Osteoblast (primary cell): ENCODE measurements around the gene ATXN7. TPM values are rescaled to one million over a fixed set of nuclear protein-coding genes. Genes with fewer than 3 reads are reported as not detected.

Experiments used
- DNase-seq: peaks from one replicate; pipeline ENCODE4 v3.0.0; 2011; ENCODE audit warnings: low spot score, mixed read lengths; ENCODE audit not compliant: insufficient read length; ENCODE audit errors: missing footprints
- H2AFZ ChIP-seq: 2 replicates; pipeline ENCODE4 v1.6.0; 2011; ENCODE audit warnings: mild to moderate bottlenecking, low read length
- H3K27ac ChIP-seq: 2 replicates; pipeline ENCODE4 v1.5.1; 2011; ENCODE audit warnings: mild to moderate bottlenecking, low read depth, low read length, moderate library complexity
- H3K27me3 ChIP-seq: 2 replicates; pipeline ENCODE4 v1.6.0; 2012; ENCODE audit warnings: mild to moderate bottlenecking, control low read depth, inconsistent platforms, low read length, moderate library complexity; ENCODE audit not compliant: insufficient read depth
- H3K36me3 ChIP-seq: 2 replicates; pipeline ENCODE4 v1.5.1; 2011; ENCODE audit warnings: mild to moderate bottlenecking, low read length, control low read depth, moderate library complexity; ENCODE audit not compliant: insufficient read depth
- H3K4me1 ChIP-seq: 2 replicates; pipeline ENCODE4 v1.5.1; 2011; ENCODE audit warnings: mild to moderate bottlenecking, low read length, control low read depth, moderate library complexity; ENCODE audit not compliant: insufficient read depth
- H3K4me2 ChIP-seq: 2 replicates; pipeline ENCODE4 v1.6.0; 2011; ENCODE audit warnings: mild to moderate bottlenecking, low read length; ENCODE audit not compliant: insufficient read depth
- H3K4me3 ChIP-seq: fragments of 200-600 bp; sonication (generic); 3 replicates; pipeline ENCODE4 v1.5.1; 2012; ENCODE audit warnings: mild to moderate bottlenecking, low read length, inconsistent platforms; ENCODE audit not compliant: insufficient read depth
- H3K79me2 ChIP-seq: 2 replicates; pipeline ENCODE4 v1.6.0; 2012; ENCODE audit warnings: mild to moderate bottlenecking, low read length, control low read depth, inconsistent platforms; ENCODE audit not compliant: insufficient read depth
- H3K9me3 ChIP-seq: 2 replicates; pipeline ENCODE4 v1.5.1; 2011; ENCODE audit warnings: low read depth, low read length, control low read depth
- H4K20me1 ChIP-seq: 2 replicates; pipeline ENCODE4 v1.6.0; 2012; ENCODE audit warnings: mild to moderate bottlenecking, low read length, control low read depth; ENCODE audit not compliant: insufficient read depth
- total RNA-seq: library from RNA; depleted of rRNA; stranded (reverse); fragments of >200 nt; gene quantifications from 2 replicates; pipeline ENCODE4 v1.2.3, GENCODE V29; 2012
- TF ChIP-seq, protein P1 (sequence below): IDR thresholded peaks from 2 replicates; pipeline ENCODE4 v1.5.1; 2011; ENCODE audit warnings: mild to moderate bottlenecking, low read depth, low read length, moderate library complexity; ENCODE audit errors: extremely low read depth

The ATXN7 gene
- total RNA-seq, 1 donor = 17.0 TPM

DNA sequence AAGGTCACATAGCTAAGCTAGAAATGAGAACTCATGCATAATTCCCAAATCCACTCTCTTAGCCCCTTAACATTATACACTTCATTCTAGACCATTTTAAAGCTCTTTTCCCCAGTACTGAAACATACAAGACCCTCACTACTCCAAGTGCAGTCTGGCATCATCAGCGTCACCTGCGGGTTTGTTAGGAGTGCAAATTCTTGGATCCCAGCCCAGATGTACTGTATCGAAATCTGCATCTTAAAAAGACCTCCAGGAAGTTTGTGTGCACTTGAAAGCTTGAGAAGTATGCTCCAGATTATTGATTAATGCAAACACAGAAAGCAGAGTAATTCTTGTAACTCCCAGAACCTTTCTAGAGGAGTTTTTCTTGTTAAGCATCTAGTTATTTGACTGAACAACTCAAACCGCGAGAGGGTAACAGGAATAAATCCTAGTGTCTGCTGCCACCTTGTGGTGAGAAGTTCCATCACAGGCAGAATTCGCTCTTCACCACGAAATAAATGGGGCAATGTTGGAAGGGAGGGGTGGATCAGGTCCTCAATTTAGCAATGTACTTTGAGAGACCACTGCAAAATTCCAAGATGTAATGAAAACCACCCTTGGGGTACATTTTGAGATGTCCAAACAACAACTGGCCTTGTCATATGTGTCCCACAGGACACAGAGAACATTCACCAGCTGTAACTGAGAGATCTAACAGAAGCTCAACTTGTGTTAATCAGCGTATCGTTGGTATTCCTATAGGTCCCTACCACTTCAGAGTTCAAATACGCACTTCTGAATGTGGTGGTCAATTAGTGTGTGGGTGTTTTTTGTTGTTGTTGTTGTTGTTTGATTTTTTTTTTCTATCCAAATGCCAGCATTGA, 45.2 kb upstream of the ATXN7 start:
- H3K9me3 ChIP-seq = no peaks in the 10 kb centered on the region
- H3K4me3 ChIP-seq = no peak overlapping the region
- no peaks in the 10 kb centered on the region for H3K27me3 ChIP-seq
- no peaks in the 10 kb centered on the region for H3K4me1 ChIP-seq
- peak; percentile 68 for DNase-seq
- H3K27ac ChIP-seq = no peak overlapping the region
- no peaks in the 10 kb centered on the region for H3K36me3 ChIP-seq
- peak overlapping the region; percentile 20 for H3K4me2 ChIP-seq
- H3K79me2 ChIP-seq = no peaks in the 10 kb centered on the region
- no peak overlapping the region for H2AFZ ChIP-seq
- TF ChIP-seq, protein P1, sequence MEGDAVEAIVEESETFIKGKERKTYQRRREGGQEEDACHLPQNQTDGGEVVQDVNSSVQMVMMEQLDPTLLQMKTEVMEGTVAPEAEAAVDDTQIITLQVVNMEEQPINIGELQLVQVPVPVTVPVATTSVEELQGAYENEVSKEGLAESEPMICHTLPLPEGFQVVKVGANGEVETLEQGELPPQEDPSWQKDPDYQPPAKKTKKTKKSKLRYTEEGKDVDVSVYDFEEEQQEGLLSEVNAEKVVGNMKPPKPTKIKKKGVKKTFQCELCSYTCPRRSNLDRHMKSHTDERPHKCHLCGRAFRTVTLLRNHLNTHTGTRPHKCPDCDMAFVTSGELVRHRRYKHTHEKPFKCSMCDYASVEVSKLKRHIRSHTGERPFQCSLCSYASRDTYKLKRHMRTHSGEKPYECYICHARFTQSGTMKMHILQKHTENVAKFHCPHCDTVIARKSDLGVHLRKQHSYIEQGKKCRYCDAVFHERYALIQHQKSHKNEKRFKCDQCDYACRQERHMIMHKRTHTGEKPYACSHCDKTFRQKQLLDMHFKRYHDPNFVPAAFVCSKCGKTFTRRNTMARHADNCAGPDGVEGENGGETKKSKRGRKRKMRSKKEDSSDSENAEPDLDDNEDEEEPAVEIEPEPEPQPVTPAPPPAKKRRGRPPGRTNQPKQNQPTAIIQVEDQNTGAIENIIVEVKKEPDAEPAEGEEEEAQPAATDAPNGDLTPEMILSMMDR = peak; percentile 91
- H4K20me1 ChIP-seq = no peaks in the 10 kb centered on the region

DNA sequence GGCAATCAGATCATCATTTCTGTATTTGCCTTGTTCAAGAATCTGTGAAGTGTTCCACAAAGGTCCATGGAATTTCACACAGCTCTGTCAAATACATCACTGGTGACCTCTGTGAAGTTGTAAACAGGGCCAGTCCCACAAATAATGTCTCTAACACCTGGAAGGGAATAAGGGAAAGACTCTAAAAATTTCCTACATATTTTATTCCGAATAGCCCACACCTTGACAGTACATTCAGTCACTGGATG, 44.6 kb upstream of the ATXN7 start, which contains the start of gene C3orf49:
Gene C3orf49, plus strand, starts transcription at position 149 of the 248 bp plus-strand sequence. CDS start 173 bp downstream, outside the sequence.
- TF ChIP-seq, protein P1 = no peak
- H3K27ac ChIP-seq = no peak within 1 kb of the TSS
- H3K4me2 ChIP-seq = peak within 1 kb of the TSS; percentile 20
- H3K4me1 ChIP-seq = no peaks in the 10 kb centered on the region
- H3K27me3 ChIP-seq = no peaks in the 10 kb centered on the region
- H3K4me3 ChIP-seq = no peak within 1 kb of the TSS
- H2AFZ ChIP-seq = no peak within 1 kb of the TSS
- H3K79me2 ChIP-seq = no peaks in the 10 kb centered on the region
- no peak for DNase-seq
- no peaks in the 10 kb centered on the region for H3K36me3 ChIP-seq
- no peaks in the 10 kb centered on the region for H4K20me1 ChIP-seq
- H3K9me3 ChIP-seq = no peaks in the 10 kb centered on the region

DNA sequence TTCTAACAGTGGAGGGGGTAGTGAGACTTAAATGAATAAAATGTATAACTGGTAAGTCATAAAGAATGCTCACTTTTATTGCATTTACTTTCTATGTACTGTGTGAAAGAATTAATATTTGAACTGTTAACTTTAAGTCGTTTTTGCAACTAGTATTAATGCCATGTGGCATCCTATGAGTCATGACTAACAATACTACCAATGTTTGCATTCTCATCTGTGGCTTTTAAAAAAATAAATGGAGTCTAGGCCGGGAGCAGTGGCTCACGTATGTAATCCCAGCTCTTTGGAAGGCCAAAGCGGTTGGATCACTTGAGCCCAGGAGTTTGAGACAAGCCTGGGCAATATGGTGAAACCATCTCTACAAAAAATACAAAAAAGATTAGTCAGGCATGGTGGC, 39.4 kb upstream of the ATXN7 start:
- Histone ChIP-seq H4K20me1 (no peaks in the 10 kb centered on the region), H3K9me3 (no peaks in the 10 kb centered on the region), H3K79me2 (no peaks in the 10 kb centered on the region), H3K4me1 (peaks cover 8% of the 10 kb centered on the region), H3K27ac (peak overlapping the region; percentile 31), H3K36me3 (no peaks in the 10 kb centered on the region), H2AFZ (no peak overlapping the region), H3K27me3 (no peaks in the 10 kb centered on the region), H3K4me3 (no peak overlapping the region), H3K4me2 (no peak overlapping the region)
- DNase-seq = peak; percentile 8
- TF ChIP-seq, protein P1 = no peak

DNA sequence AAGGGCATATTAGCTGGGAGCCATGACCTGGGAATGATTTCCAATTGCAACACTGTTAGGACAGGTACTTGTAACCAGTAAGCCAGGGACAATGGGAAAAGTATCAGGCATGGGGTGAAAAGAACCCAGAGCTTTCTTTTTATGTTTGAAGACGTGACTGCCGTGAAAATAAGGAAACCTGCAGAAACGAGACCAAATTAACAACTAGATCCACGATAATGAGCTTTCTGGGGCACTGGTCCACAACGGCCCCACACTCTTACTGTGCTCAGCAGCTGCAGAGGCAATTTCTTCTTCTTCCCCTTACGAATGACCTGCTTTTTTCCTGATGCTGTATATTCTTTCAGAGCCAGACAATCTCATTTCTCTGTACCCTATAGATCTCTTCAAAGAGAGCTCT, 33.1 kb upstream of the ATXN7 start:
- no peaks in the 10 kb centered on the region for H4K20me1 ChIP-seq
- H3K4me3 ChIP-seq = no peak overlapping the region
- no peak for DNase-seq
- H3K4me2 ChIP-seq = no peak overlapping the region
- TF ChIP-seq, protein P1 = no peak
- H3K9me3 ChIP-seq = no peaks in the 10 kb centered on the region
- no peaks in the 10 kb centered on the region for H3K27me3 ChIP-seq
- H3K27ac ChIP-seq = no peak overlapping the region
- H3K79me2 ChIP-seq = no peaks in the 10 kb centered on the region
- H3K36me3 ChIP-seq = peaks cover 9% of the 10 kb centered on the region
- no peak overlapping the region for H2AFZ ChIP-seq
- H3K4me1 ChIP-seq = no peaks in the 10 kb centered on the region
